CD1c-positive myeloid dendritic cell (primary cell): Measurements from ENCODE around the gene PRRG4.
"Not testable (repeated sequence)": the region's sequence is repeated elsewhere in the genome, so short reads cannot be mapped to it uniquely, and the experiment has no call there.

Experiments
- DNase-seq: peaks from one replicate; pipeline ENCODE4 v3.0.0-alpha.2; 2016; ENCODE audit errors: extremely low spot score

The PRRG4 gene

DNA sequence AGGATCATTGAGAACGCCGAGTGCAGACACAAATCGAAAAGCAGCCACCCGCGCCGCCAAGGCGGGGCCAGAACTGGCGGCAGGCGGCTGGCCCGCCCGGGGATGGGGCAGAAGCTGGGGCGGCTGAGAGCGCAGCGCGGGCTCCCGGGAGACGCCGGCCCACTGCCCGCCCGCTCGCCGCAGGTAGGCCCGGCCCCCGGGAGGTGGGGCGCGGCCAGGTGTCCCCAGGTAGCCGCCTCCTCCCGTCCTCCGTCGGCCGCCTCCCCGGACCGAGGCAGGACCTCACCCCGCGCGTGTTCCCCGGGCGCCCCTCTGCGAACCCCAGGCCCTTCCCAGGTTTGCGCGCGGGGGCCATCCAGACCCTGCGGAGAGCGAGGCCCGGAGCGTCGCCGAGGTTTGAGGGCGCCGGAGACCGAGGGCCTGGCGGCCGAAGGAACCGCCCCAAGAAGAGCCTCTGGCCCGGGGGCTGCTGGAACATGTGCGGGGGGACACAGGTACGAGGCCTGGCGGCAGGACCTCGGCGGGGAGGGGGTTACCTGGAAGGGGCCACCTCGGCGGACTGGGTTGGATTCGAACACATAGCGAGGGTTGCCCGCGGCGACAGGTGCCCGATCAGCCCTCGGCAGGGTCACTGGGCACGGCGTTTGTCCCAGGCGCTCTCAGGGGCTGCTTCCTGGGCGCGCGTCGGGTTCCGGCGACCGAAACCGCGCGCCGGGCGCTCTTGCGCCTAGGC is at the start of gene PRRG4:
TSS of gene PRRG4 (plus strand) at position 248 of the 733 bp plus-strand sequence. CDS start 603 bp downstream, outside the sequence.
- DNase-seq: peak; percentile 83

DNA sequence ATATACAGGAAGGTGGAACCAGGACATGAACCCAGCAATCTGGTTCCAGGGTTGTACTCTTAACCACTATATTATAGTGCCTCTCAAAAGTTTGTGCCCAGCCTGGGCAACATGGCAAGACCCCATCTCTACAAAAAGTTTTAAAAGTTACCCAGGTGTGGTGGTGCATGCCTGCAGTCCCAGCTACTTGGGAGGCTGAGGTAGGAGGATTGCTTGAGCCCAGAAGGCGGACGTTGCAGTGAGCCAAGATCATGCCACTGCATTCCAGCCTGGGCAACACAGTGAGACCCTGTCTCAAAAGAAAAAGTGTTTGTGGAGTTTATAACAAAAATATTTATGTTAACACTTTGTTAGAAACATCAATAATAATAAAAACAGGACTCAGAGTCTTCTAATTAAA is 48.9 kb upstream of the PRRG4 start:
- DNase-seq: not testable (repeated sequence)

DNA sequence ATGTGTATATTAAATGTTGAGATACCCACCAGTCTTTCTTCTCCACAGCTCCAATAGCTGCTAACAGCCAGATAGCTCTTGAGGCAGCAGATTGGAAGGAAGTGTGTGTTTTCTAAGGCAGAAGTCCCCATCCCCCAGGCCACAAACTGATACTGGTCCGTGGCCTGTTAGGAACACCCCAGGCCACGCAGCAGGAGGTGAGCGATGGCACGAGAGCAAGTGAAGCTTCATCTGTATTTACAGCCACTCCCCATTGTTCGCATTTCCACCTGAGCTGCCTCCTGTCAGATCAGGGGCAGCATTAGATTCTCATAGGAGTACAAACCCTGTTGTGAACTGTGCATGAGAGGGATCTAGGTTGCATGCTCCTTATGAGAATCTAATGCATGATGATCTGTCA is 48.0 kb upstream of the PRRG4 start:
- DNase-seq: no peak

DNA sequence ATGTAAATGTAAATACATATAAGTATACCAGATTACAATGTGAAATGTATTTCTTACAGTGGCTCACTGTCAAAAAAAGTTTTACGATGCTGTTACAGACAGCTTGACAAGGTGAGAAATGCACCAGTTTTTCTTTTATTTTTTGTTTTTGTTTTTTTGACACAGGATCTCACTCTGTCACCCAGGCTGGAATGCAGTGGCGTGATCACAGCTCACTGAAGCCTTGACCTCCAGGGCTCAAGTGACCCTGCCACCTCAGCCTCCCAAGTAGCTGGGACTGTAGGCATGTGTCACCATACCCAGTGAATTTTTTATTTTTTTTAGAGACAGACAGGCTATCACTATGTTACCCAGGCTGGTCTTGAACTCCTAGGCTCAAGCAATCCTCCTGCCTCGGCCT is 44.5 kb upstream of the PRRG4 start:
- DNase-seq: no peak

DNA sequence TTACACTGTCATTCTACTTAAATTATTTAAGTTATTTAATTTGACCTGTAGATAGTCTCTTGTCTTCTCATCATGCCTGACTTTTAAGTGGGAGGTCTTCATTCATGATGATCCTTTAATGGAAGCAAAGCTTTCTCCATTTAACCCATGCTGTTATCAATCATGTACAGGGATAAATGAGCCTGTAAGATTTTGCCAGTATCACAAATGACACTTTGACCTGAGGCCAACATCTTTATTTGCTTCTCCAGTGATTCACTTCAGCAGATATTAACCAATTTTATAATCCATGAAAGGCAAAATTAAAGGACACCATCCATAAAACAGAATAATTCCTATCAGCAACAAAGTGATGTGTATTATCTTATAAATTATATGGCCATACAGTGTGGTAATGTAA is 42.9 kb upstream of the PRRG4 start:
- no peak for DNase-seq

DNA sequence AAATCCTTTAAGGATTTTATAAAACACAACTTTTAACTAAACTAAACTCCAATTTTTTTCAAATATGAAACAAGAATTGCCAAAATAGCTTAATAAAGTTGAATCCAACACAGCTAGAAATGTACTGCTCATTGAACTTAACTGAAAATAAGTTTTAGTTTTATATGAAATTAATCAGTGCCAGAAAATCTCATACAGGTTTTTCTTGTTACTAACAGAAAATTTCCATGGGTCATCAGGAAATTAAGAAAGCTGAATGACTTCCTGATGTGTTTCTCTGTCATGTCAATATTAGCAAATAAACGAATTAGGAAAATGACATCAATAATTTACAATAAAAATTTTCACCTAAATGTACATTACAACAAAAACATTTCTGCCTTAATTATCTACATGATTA is 38.8 kb upstream of the PRRG4 start:
- no peak for DNase-seq

DNA sequence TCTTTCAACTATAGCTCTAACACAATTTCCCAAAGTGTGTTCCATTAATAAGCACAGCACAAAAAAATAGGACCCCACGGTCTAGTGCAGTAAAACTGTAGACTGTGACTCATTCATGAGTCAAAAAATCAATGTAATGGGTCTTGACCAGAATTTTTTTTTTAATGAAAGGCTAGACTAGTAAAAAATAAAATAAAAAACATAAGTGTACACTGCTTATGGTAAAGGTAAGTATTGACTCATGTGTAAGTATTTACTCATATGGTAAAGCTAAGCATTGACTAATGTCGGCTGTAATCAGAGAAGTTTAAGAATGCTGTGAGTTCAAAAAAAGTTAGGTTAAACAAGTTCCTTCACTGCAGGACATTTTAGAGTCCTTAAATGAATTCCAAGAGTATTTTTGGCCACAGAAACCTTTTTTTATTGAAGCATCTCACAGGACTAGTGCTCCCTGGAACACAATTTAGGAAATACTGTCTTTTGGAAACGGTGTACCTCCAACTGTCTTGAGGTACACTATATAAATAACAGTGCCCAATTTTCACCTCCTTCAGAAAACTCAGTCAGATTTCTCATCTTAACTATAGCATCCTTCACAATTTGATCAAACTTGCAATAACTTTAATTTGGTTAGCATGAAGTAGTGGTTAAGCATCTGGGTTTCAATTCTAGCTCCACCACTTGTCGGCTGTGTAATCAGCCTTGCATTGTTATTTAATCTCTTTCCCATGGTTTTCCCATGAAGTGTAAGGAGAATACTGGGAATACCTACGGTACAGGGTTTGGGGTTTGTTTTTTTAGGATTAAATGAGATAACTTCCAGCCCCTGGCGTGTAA is 37.4 kb upstream of the PRRG4 start:
- DNase-seq: no peak

DNA sequence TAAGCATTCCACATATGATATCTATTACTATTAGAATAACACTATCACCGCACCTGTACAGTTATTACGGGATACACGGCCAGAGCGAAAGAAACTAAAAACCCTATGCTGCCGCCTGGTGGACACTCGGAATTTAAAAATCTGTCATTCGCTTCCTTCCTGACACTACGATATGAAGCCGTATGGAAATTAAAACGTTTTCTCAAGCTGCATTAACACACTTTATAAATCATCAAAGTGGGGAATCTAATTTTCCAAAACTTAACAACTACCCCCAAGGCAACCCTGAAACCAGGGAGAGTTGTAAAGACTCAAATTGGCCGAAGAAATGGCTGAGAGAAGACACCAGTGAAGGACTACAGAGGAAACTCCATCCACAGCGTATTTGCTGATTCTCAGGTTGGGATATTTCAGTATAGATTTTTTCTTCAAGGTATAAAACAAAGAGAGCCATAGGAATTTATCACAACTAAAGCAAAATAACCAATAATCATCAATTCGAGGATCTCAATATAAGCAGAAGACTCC is 36.7 kb upstream of the PRRG4 start:
- DNase-seq: peak; percentile 72

DNA sequence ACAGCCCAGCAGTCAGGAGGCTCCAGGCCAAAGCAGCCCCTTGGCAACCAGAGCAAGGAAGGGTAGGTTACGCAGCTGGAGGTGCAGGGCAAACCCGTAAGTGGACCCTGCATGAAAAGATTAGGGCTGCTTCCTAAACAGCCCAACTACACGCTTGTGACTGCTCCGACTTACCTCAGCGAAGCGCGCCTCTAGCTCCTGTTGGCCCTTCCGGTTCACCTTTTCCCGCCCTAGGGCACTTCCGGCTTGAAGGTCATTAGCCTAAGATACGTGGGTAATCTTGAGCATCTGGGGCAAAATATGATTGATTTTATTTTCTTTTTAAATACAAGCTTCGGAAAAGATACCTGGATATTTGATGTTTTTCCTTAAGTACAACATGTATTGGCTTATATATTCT is 35.3 kb upstream of the PRRG4 start, which contains the start of gene CCDC73:
TSS of gene CCDC73 (minus strand) at position 224 of the 400 bp plus-strand sequence. CDS start 34,419 bp downstream, outside the sequence.
- DNase-seq: no peak

DNA sequence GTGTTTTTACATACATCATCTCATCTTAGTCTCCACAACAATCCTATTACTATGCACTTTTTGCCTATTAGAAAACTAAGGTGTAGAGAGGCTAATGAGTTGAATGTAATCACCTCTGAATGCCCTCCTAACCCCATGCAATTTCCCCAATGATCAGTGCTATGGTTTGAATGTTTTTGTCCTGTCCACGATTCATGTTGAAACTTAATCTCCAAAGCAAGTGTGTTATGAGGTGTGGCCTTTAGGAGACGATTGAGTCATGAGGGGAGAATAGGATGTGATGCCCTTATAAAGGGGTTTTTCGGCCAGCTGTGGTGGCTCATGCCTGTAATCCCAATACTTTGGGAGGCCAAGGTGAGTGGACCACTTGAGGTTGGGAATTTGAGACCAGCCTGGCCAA is 33.3 kb upstream of the PRRG4 start:
- no peak for DNase-seq

DNA sequence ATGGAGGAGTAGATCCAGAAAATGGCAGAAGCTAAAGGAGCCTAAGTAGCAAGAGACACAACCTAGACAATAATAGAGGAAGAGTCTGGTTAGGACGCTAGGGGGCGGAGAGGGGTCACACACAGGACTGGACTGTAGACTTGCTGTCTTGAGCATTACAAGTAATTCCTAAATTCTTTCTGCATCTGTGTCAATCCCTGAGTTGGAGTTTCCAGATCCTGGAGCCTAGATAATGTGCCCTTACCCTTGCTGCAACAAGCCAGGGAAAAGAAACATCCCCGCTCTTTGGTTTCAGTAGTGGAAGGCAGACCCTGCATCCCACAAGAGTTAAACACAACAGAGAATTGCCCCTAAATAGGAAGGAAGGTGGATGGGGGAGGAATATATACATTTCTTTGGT is 20.4 kb upstream of the PRRG4 start:
- DNase-seq: peak; percentile 65

DNA sequence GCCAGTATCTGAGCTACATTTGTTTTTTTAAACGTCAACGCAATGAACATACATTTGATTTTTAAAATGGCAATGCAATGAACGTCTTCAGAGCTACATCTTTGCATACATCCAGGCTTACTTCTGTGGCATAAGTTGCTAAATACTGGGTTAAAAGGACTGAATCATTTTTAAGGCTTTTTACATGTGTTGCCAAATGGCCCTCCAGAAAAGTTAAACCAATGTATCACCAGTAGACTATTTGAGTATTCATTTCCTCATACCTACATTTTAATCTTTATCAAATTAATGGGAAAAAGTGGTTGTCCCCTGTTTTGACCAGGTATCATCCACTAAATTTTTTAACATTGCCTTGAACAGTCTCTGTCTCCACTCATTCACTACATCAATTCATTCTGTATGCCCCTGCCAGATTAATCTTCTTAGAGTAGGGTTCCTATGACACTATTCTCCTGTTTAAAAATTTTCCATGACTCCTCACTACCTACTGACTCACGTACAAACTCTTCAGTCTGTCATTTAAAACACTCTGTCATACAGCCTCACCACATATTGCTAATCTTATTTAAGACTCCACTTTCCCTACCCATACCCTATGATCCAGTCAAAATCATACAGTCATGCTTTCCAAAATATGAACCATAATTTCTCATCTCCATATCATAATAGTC is 12.4 kb upstream of the PRRG4 start:
- DNase-seq: no peak

DNA sequence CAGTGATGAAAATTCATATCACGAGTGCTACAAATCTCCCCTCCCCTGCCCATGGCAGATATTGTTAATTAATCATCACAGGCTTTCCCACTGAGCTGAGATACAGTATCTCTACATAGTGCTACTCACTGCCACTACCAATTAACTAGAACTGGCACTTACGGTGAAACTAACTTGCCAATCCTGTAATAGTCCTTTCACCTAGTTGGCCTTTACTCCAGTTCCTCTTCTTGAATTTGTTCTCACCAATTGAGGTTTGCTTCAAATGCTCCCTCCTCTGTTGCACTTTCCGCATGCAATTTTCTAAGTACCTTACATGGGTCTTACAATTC is 11.9 kb upstream of the PRRG4 start:
- peak; percentile 21 for DNase-seq

DNA sequence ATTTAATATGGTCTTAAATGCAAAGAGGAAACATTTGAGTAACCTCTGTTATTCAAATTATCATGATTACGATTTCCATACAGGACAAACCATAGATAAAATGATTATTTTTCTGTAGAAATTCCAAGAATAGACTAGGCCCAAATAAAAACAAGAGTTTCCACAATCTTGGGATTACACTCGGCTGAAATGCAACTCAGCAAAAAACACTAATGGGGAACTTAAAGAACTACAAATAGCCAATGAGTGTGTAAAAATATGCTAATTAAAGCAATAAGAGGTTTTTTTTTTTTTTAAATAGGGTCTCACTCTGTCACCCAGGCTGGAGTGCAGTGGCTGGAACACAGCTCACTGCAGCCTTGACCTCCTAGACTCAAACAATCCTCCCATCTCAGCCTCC is 10.5 kb upstream of the PRRG4 start:
- no peak for DNase-seq

DNA sequence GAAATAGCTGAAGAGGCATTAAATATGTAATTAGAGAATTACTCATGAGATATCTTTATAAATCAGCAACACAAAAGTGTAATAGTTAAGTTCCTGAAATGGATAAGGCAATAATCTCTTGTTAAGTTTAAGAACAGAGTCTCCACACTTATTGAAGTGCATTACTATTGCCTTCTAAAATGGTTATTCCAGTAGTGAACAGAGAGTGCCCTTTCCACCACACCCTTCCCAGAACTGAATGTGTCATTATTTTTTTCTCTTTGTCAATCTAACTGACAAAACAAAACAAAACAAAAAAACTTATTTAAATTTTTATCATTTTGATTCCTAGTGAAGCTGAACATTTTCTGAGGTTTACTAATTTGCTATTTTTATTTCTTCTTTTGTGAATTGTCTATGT is 9.2 kb upstream of the PRRG4 start:
- no peak for DNase-seq

DNA sequence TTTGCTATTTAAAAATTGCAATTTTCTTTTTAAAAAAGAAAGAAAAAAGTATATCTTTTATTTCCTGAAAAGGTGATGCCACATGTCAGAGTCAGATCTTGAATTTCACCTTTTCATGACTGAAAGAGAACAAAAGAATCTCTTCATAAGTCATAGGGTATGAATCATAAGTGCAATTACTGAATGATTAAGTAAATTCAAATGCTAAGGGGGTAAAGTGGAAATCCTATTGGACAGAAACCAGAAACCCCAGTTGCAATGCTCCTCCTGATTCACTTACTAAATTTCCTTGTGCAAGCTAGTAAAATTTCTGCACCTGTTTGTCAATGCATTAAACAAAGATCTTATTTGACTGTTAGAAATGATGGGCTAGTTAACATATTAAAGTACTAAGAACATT is 8.2 kb upstream of the PRRG4 start:
- DNase-seq: no peak

DNA sequence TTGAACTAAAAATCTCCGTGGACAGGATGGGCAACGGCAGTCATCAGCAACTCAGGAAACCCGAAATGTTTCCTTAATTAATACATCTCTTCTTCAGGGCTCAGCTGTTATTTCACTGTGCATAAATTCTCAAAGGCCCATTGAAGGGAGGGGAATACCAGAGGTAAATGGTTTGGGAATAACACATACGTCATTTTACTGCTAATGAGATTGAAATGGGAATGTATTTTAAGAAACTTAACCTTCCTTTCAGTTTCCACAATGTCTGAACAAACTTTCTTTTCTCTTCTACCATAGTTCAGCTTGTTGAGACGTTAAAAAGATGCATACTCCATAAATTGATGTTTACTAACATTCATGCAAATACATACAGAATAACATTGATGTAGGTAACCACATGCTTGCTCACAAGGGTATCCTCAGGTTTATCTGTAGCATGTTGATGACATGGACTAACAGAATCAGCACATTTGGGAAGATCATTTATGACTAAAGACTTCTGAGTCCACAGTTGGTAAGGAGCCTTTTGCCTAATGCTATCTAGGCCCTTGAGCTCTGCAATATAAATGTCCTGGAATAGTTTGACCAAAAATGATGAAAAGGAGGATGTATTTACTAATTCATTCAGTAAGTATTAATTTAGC is 7.7 kb upstream of the PRRG4 start:
- no peak for DNase-seq

DNA sequence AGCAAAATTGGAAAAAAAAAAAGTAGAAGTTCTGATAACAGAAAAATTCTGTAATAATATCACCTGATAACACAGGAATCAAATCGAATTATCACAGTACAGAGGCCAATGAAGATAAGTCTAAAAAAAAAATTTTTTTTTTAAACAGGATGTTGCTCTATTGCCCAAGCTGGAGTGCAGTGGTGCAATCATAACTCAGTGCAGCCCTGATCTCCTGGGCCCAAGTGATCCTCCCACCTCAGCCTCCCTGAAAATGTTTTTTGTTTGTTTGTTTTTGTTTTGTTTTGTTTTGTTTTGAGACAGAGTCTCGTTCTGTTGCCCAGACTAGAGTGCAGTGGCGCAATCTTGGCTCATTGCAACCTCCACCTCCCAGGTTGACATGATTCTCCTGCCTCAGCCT is 6.1 kb upstream of the PRRG4 start:
- DNase-seq: peak; percentile 39

DNA sequence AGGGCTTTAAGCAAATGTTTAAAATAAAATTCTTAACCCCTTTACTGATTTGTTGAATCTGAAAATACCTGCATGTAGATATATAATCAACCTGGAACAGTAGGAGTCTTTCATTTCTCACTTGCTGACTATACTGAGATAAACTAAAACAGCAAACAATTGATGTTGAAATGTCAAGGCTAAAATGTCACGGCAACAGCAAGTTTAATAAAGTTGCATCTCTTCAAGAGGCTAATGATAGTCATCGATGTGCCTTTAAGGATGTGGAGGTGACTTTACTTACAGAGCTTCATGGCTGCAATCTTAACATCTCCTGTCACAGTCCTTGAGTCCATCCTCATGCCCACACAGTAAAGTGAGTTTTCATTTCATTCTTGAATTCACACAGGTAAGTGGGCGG is 3.6 kb upstream of the PRRG4 start:
- no peak for DNase-seq

DNA sequence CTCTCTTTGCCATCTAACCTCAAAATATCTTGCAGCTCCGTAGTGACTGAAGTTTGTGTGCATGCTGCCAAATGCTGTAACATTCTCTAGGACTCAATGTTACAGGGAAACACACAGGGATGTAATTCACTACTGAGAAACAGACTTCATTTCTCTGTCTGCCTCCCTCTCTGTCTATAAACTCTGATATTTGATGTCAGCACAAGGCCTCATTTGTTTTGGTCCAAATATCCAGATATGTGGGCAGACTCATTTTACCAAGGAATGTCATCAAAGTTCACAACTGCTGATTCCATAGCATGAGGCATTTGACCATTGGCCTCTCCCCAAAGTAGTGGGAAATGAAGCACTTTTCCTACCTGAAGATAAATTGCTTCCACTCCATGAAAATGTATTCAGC is 2.5 kb upstream of the PRRG4 start:
- DNase-seq: no peak

DNA sequence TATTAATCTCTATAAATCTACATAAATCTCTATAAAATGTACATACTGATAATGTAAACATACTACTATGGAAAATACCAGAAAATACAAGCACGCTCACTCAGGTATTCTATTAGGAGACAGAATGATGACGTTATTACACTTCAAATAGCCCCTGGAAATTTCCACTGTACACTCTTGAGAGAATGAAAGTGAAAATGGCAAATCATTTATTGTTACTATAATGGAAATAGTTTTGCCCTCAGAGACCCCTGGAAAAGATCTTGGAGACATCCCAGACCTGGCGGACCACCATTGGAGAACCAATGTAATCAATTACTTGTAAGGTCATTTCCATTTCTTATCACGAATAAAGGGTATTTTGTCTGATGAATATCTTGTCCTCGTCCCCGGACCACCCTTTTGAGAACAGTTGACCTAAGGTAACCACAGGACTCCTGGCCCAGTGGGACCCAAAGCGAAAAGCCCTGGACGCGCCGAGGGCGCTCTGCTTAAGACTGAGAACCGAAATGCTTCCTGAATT is 509 bp upstream of the PRRG4 start:
- peak; percentile 23 for DNase-seq

DNA sequence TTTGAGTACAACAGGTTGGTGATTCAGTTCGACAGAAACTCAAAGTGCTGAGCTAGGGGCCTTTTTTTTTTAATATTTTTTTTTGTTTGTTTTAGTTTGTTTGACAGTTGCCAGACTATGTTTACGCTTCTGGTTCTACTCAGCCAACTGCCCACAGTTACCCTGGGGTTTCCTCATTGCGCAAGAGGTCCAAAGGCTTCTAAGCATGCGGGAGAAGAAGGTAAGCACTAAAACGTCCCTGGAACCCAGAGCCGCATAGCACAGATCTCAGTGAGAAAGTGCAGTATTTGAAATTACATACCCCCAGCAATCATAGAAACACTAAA is 649 bp downstream of the PRRG4 start:
- peak; percentile 37 for DNase-seq
